NCI-H69 (cell line): ENCODE results near the gene EXOC3L4.
"Not testable (repeated sequence)": the region's sequence is repeated elsewhere in the genome, so short reads cannot be mapped to it uniquely, and the experiment has no call there.

Source experiments
- DNase-seq: peaks from one replicate; lab custom pipeline; 2025; lab: John Stamatoyannopoulos, UW

EXOC3L4 gene

DNA sequence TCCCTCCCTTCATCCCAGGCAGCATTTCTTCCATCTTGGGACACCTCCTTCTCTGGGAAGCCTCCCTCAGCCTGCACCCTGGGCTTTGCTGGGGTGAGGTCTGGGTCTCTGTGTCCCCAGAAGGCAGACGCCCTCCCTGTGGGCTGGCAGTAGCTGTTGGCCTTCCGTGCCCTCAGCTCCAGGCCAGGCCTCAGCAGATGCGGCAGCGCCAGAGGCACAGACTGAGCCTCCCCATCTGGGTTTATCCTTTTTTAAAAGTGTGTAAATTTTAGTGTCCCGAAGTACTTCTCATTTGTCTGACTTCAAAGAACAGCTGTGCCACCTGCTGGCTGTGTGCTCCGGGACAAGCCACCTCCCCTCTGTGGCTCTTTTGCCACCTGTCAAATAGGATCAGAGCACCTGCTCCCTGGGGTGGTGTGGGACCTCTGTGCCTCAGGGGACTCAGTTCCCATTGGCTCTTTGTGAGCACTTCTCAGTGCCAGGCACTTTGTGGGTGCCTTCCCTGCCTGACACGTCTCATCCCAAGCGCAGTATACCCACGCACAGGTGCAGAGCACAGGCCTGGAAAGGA, 11.1 kb downstream of the EXOC3L4 start:
- DNase-seq = peak; percentile 25

DNA sequence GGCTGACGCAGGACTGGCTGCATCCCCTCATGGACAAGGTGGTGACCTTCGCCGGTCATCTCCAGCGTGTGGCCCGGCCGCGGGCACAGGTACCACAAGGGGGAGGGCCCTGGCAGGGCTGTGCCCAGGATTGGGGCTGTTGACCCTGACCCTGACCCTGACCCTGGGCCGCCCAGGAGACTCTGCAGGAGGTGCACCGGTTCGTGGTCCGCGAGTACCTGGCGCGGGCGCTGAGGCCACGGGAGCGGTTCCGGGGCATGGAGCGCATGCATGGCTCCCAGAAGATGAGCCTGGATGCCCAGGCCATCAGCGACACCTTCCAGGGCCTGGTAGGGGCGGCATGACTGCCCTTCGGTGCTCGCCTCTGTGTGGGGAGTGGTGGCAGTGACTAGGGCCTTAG, 12.9 kb downstream of the EXOC3L4 start:
- DNase-seq = no peak

DNA sequence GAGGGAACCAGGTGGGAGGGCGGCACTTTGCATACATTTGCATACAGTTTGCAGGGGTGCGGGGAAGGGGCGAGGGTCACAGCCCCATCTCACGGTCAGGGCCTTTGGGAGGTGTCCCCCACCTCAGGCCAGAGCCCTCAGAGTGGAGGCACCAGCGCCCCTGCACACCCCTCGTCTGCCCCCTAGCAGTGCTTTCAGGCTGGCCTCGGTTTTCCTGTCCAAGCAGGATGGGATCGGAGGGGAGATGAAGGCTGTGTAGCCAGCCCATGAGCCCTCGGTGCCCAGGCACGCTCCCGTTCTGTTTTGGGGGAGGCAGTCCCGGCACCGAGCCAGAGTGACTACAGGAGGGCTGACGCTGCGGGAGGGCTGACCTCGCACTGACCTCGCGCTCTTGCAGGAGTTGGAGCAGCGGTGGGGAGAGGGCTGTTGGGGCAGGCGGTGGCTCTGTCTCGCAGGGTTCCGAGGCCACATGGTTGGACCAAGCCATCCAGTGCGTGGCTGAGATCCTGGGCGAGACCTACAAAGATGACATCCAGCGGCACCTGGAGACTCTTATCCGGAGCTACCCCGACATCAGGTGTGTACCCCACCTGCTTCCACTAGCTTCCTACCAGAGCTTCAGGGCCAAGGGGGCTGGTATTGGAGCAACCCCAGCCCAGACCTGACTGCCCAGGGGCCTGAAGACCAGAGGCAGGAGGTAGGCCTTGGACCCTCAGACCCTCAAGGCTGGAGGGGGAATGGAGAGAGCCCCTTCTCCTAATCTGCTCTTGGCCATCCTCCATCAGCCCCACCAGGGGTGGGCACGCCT, 13.6 kb downstream of the EXOC3L4 start:
- DNase-seq = no peak

DNA sequence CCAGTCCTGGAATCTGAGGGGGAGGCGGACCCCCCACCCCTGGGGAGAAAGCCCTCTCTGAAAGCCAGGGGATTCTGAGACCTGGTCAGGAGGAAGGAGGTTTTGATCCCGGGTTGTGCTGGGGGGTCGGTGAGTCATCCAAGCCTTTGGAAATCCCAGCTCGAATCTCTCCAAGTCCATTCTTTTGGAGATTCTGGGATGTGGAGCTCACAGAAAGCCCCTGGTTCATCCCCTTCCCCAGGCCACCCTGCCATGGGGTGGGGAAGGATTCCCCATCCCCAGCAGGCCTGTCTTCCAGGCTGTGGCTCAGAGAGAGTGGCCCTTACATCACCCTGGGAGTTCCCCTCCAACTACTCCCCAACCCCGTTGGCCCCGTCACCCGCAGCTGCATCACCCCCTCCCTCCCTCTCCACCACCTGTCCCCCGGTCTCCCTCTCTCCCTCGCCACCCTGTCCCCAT, 14.3 kb downstream of the EXOC3L4 start:
- peak; percentile 29 for DNase-seq

DNA sequence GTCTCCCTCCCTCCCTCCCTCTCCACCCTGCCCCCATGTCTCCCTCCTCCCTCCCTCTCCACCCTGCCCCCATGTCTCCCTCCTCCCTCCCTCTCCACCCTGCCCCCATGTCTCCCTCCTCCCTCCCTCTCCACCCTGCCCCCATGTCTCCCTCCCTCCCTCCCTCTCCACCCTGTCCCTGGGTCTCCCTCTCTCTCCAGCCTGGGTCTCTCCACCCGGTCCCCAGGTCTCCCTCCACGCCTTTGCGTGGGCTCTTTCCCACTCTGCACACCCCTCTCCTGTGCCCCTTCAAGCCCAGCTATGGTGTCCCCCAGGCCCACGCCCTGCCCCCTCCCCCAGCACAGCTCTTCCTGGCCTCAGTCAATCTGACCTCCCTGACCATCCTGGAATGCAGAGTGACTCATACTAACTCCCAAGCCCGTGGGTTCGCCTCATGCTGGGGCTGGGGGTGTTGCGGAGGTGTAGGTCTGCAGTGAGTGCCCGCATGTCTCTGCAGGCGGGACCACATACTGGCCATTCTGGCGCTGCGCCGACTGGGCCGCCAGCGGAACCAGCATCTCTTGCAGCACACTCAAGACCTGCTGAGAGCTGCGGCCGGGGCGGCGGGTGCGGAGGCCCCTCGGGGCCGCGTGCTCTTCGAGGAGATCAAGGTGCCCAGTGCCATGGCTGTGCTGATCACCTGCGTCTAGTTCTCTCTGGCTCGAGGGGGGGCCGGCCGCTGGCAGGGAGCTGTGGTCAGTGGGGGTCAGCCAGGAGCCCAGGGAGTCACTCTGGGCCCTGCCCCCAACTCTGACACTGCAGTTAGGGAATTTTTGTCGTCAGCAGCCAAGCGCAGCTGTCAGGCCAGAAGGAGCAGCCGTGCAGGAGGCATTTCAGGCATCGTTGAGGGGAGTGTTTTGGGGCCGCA, 15.3 kb downstream of the EXOC3L4 start:
- no peak for DNase-seq

DNA sequence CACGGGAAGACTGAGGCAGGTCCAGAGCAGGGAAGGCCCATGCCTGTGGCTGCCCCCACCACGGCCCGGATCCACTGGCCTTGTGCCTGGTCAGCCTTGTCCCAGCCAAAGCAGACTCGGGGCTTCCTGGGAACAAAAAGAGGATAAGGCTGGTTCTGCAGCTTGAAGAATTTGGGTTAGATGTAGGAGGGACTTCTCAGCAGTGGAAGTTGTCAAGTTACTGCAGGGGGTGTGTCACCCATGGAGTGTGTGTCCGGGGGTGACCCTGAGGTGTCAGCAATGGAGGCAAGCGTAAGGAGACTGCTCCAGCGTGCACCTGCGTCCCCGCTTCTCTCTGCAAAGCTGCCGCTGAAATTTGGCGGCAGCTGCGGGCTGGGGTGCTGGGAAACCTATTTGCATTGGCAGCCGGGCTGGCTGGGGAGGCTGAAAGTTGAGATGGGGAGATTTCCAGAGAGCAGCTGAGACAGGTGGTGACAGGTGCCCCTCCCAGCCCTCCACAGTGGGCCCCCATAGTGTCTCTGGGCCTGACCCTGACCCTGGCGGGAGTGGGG, 16.2 kb downstream of the EXOC3L4 start:
- peak; percentile 45 for DNase-seq

DNA sequence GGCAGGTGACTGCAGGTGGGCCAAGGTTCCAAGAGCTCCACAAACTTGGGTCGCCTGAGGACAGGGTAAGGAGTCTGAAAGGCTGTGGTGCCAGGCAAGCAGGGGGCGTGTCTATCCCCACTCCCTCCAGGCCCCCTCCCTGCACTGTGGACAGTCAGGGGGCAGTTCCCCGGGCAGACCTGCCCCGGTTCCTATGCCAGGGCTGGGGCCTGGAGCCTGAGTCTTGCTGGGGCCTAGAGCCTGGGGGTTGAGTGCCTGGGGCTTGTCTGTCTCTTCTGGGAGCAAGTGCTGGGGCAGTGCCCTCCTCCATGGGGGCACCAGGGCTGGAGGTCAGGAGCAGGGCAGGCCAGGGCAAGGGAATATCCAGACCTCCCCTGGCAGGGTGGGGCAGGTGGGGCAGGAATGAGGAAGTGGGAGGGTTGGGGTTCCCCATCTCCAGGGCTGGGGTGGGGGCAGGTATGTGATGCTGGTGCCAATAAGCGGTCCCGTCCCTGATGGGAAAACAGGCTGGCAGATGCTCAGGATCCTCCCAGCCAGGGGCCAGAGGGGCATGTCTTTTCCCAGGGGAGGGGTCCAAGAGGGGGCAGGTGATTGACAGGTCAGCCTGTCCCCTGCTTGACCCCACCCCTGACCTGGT, 16.8 kb downstream of the EXOC3L4 start:
- DNase-seq = no peak

DNA sequence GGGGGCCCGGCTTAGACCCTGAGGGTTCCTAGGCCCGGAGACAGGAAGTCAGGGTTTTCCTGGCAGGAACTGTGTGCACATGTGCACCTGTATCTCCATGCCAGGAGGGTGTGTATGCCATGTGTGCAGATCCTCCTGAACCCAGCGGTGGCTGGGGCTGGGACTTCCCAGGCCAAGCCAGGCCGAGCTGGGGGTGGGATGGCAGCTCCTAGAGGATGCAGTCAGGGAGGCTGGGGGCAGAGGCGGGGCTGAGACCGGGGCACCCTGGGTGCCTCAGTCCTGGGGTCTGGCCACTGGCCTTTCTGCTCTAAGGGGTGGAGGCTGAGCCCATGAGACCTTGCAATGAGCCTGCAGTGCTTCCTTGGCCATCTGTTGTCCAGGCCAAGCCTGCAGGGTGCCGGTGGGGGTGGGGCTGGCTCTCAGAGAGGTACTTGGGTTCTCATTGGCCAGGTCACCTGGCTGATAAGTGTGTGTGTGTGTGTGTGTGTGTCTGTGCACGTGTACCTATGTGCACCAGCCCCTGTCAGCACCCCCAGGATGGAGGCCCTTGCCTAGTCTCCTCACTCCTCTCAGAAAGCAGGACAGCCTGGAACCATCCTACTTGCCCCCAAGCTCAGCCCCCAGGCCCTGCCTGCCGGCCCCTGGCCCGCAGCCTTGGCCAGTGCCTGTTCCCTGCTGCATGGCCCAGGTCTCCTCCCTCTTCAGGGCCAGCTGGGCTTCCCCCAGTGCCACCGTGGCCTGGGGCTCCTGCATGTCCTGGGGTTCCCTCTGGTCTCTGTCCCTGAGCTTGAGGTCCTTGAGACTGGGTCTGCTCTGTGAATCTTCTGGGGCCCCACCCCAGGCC, 18.1 kb downstream of the EXOC3L4 start:
- DNase-seq = peak; percentile 51

DNA sequence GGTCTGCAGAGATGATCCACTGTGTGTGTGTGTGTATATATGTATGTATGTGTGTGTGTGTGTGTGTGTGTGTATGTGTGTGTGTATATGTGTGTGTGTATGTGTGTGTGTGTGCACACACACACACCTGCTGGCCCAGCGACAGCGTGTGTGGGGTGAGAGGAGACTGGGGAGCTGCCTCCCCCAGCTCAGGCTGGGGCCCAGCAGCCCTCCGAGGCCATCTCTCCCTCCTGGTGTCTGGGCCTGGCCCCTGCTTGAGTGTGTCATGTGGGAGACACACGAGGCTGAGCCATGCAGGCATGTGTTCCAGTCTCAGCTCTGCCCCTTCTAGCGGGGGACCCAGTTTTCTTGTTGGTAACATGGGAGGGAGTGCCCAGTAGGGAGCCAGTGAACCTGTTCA, 18.8 kb downstream of the EXOC3L4 start:
- no peak for DNase-seq

DNA sequence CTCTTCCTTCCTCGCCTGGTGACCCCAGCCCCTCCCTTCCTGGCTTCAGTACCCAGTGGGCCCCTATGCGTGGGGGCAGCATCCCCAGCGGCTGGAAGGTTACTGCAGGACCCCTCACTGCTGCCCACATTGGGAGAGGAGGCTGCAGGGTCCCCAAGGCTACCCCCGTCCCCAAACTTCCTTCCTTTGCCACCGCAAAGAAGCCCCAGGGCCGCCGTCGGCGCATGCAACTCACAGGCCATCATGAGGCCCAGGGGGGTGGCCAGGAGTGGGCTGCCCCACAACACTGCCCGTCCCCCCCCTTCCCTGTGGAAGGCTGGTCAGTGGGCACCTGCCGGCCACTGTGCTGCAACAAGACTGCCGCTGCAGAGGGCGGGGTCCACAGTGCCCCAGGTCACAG, 19.2 kb downstream of the EXOC3L4 start:
- DNase-seq = no peak

DNA sequence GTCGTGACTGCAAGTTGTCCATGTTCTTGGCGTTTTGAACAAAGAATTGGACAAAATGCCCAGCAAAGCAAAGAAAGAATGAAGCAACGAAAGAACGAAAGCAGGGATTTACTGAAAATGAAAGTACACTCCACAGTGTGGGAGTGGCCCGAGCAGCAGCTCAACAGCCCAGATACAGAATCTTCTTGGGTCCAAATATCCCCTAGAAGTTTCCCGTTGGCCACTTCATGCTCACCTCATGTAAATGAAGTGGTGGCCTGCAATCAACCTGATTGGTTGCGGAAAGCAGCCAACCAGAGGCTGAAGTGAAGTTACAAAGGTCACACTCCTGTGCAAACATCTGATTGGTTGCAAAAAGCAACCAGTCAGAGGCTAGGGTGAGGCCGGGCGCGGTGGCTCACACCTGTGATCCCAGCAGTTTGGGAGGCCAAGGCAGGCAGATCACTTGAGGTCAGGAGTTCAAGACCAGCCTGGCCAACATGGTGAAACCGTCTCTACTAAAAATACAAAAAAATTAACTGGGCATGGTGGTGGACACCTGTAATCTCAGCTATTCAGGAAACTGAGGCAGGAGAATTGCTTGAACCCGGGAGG, 20.7 kb downstream of the EXOC3L4 start:
- not testable (repeated sequence) for DNase-seq

DNA sequence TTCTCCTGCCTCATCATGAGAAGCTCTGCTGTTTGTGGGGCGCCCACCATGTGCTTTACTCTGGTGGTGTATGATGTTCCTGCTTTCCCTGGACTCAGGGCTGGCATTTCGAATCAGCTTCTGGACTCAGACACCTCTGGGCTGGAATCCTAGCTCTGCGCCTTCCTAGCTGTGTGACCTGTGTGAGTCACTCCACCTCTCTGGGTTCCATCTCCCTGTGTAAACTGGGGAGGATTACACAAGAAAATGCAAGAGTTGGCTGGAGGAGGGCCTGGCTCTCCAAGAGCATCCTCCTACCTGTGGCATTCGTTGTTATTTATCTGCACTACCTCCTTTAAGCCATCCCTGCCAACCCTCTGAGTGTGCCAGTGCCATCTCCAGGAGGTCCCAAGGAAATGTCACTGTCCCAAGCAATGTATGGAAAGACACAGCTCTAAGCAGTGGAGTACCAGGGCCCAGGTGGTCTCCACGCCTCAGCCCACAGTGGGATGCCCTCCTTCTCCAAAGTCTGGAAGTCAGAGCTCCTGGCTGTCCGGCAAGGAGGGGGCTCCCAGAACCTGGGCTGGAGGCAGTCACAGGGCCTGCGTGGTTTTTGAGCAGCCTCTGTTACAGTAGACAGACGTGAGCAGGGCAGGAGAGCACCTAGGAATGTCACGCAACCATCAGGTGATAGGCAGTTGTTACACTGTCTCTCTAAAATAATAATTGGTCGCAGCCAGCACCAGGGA, 21.5 kb downstream of the EXOC3L4 start:
- no peak for DNase-seq

DNA sequence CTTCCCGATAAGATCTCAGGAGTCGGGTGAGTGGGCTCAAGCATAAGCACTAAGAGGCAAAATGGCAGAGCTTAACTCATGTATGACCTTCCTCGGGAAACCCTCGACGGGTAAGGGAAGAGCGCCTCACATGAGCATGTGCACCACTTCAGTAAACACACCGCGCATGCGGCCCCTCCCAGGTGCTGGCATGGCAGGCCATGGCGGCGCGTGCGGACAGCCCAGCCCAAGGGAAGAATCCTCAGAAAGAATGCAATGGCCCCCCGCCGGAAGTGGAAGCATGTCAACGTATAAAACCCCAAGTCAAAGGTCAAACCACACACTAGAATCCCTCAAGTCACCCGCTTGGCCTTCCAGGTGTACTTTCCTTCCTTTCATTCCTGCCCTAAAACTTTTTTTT, 22.1 kb downstream of the EXOC3L4 start:
- no peak for DNase-seq

DNA sequence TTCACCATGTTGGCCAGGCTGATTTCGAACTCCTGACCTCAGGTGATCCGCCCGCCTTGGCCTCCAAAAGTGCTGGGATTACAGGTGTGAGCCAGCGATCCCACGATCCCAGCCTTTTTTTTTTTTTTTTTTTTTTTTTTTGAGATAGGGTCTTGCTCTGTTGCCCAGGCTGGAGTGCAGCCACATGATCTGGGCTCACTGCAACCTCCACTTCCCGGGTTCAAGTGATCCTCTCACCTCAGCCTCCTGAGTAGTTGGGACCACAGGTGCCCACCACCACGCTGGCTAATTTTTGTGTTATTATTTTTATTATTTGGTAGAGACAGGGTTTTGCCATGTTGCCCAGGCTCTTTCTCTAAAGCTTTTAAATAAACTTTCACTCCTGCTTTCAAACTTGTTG, 23.0 kb downstream of the EXOC3L4 start:
- not testable (repeated sequence) for DNase-seq

DNA sequence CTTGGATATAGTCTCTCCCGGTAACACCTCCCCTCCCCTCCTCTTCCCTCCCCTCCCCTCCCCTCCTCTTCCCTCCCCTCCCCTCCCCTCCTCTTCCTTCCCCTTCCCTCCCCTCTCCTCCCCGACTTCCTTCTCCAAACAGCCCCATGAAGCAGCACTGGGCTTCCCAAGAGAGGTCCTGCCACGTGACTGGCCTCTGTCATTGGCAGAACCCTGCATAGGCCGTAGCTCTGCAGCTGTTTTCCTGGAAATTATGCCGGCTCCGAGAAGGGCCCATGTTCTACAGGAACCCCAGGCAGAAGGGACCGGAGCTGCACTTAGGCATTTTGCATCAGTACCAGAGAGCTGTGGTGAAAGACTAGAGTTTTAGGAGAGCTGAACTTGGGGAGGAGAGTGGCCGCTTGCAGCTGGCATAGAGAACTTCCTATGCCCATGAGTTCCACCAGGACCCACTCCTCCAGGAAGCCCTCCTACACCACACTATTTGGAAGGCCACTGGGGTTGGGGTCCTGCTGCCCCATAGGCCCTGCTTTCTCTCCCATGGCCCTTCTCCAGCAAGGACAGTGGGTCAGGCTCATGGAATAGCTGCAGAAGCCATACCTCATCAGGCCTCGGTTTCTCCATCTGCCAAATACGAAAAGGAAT, 23.6 kb downstream of the EXOC3L4 start:
- DNase-seq = peak; percentile 25

DNA sequence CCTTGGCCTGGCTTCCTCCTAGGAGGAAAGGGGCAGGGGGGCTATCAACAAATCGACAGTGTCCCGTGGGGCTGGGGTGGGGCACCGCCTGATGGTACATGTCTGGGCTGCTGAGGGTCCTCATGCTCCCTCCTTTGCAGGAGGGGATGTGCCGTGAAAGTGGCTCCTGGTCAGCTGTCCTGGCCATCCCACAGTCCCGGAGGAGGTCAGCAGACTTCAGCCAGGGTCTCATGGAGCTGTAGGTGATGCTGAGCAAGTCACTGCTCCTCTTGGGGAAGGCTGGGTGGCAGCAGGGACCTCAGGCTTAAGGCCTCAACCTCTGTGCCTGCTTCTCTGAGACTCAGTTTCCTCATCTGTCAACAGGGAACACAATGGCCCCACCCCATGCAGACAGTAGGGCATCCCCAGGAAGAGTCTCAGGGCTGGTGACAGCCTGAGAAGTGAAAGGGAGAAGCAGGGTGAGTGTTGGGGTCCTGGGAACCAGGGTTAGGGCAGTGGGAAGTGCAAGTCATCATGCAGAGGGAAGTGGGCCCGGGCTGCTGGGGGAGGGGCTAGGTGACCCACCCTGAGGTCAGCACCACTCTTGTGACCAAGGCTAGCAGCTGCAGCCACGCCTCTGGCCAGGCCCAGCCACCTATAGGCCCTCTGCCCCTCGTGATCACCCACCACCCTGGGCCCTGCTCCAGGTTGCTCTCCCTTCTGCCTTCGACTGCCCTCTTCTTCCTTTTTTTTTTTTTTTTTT, 24.3 kb downstream of the EXOC3L4 start:
- no peak for DNase-seq

DNA sequence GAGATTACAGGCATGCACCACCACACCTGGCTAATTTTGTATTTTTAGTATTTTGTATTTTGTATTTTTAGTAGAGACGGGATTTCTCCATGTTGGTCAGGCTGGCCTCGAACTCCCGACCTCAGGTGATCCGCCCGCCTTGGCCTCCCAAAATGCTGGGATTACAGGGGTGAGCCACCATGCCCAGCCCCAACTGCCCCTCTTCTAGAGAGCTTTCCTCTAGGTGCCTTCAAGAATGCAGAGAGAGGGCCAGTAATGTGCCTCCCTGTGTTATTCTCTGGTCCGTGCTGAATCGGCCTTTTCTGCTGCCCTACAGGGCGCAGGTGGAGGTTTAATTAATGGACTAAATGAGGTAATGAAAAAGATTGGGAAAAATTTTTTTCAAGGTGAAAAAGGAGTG, 25.0 kb downstream of the EXOC3L4 start:
- DNase-seq = not testable (repeated sequence)

DNA sequence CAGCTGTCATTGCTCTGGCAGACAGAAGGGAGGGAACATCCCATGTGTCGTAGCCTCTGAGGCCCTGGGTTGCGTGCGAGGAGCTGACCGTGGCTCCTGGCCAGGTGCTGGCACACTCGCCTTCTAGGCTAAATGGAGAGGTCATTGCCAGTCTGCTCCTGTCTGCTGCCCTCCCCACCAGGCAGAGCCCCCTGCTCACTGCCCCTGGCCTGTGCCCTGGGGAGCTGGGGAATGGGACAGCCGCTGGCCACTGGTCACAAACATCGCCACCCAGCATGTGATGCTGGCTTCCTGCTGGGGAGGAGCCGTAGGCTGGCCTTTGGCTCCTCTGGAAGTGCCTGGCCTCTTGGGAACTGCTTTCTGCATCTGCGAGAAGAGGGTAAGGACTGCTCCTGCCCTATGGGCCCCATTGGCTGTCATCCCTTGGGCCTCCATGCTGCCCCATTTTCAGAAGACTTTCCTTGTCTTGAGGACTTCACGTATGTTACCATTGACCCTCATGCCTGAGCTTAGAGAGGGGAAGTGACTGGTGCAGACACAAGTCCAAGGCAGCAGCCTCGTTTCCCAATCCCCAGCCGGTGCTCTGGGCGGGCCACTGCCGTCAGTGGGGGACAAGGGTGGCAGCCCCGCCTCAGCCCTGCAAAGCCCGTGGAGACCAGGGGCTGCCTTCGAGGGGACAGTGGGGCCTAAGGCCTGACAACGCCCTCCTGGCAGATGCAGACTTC, 26.8 kb downstream of the EXOC3L4 start:
- no peak for DNase-seq
